ENCODE data around the gene HEATR9. TPM values are rescaled to one million over a fixed set of nuclear protein-coding genes. Genes with fewer than 3 reads are reported as not detected.

Gene HEATR9
- polyA plus RNA-seq, 2 of the 4 experiments (the other 2 are of a cell fraction), result not detected

DNA sequence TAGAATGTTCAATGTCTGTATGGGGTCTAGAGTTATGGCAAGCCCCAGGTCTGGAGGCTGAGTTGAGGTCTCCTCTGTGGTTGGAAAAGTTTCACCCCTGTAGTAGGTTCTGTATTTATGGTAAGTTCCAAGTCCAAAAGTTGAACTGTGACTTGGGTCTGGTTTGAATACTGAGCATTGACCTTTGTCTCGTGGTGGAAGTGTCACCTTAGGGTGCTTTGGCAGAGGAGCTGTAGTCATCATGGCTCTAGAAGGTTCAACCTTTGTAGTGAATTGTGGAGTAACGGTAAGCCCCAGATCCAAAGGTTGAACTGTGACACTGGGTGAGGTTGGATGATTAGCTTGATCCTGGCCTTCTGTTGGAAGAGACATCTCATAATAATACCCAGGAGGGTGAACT lies 44.3 kb upstream of the HEATR9 start:
- no peak for FAIRE-seq
- CTCF ChIA-PET, result interaction anchor here (1.2 to 2.3 kb wide), 3 partner anchors 9 to 56 kb away, joined by 3 to 6 read pairs (median 3); no protein-coding TSS in a partner anchor

GRCh38 chr17:35912339-35912912 lies 43.7 kb upstream of the HEATR9 start:
- H3K4me3 ChIP-seq, result no peak overlapping the region
- no peak overlapping the region for H3K27ac ChIP-seq
- DNase-seq (ENCODE audit: low read depth in 1 of 2, low spot score in 1 of 2) (no peak), FAIRE-seq (no peak), ATAC-seq (no peak)
- TF ChIP-seq, protein P1, sequence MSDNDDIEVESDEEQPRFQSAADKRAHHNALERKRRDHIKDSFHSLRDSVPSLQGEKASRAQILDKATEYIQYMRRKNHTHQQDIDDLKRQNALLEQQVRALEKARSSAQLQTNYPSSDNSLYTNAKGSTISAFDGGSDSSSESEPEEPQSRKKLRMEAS (IDR thresholded peaks at IDR 0.05), result no peak
- TF ChIP-seq HOXB5 (CRISPR knock-in tag; IDR thresholded peaks at IDR 0.05), result no peak
- TF ChIP-seq USF2 (IDR thresholded peaks at IDR 0.05), result no peak
- no peak for TF ChIP-seq MAZ (IDR thresholded peaks at IDR 0.05; ENCODE audit: borderline replicate concordance, low read depth, low read length)
- no peak for TF ChIP-seq CHD4 (IDR thresholded peaks at IDR 0.05; ENCODE audit: borderline replicate concordance)
- TF ChIP-seq NR3C1 (IDR thresholded peaks at IDR 0.05), result no peak
- TF ChIP-seq GATA3 (IDR thresholded peaks at IDR 0.05; ENCODE audit: borderline replicate concordance), result no peak
- no peak for TF ChIP-seq FOSL2 (IDR thresholded peaks at IDR 0.05)
- TF ChIP-seq FOSL2 (CRISPR knock-in tag; IDR thresholded peaks at IDR 0.05), result no peak
- TF ChIP-seq CBX8 (IDR thresholded peaks at IDR 0.05), result no peak
- TF ChIP-seq CHD2 (IDR thresholded peaks at IDR 0.05; ENCODE audit: low read length, partially characterized antibody), result no peak
- no peak for TF ChIP-seq FOXS1 (CRISPR knock-in tag; IDR thresholded peaks at IDR 0.05)
- no peak for TF ChIP-seq JUNB (IDR thresholded peaks at IDR 0.05)
- no peak for TF ChIP-seq TFCP2L1 (CRISPR knock-in tag; IDR thresholded peaks at IDR 0.05)
- no peak for TF ChIP-seq CEBPB (IDR thresholded peaks at IDR 0.05)
- TF ChIP-seq CBX2 (IDR thresholded peaks at IDR 0.05; ENCODE audit: borderline replicate concordance, low read depth), result no peak
- no peak for TF ChIP-seq BCL3 (IDR thresholded peaks at IDR 0.05)
- no peak for TF ChIP-seq TP53 (CRISPR knock-in tag; IDR thresholded peaks at IDR 0.05)
- TF ChIP-seq, protein P2, sequence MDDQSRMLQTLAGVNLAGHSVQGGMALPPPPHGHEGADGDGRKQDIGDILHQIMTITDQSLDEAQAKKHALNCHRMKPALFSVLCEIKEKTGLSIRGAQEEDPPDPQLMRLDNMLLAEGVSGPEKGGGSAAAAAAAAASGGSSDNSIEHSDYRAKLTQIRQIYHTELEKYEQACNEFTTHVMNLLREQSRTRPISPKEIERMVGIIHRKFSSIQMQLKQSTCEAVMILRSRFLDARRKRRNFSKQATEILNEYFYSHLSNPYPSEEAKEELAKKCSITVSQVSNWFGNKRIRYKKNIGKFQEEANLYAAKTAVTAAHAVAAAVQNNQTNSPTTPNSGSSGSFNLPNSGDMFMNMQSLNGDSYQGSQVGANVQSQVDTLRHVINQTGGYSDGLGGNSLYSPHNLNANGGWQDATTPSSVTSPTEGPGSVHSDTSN (IDR thresholded peaks at IDR 0.05), result no peak
- no peak for TF ChIP-seq RAD21 (conservative IDR thresholded peaks at IDR 0.05 in 1 of 2, IDR thresholded peaks at IDR 0.05 in 1 of 2)
- H3K4me2 ChIP-seq, result no peak overlapping the region
- H3K4me1 ChIP-seq, result no peaks in the 10 kb centered on the region
- CTCF ChIA-PET, result interaction anchor here (0.6 to 2.3 kb wide), 4 partner anchors 8 to 64 kb away, joined by 3 to 6 read pairs (median 4); no protein-coding TSS in a partner anchor
- POLR2A ChIA-PET, result no interaction called here
- 91% methylated on average over 3 of the region's 3 CpGs for WGBS (ENCODE audit: missing lambda C conversion rate)
- H3K9me3 ChIP-seq, result 0 out of 3 replicates have a peak, but pooled peaks cover 3% of the 10 kb centered on the region

More for the DNA sequence above, 44.3 kb upstream of the HEATR9 start:
- ATAC-seq, result no peak
- 0 out of 3 replicates have a peak, but pooled peaks cover 3% of the 10 kb centered on the region for H3K9me3 ChIP-seq
- H3K27ac ChIP-seq, result no peak overlapping the region
- DNase-seq (ENCODE audit: low read depth in 1 of 2, low spot score in 1 of 2), result no peak
- POLR2A ChIA-PET, result no interaction called here
- 38% methylated on average over 2 of the region's 2 CpGs for WGBS (ENCODE audit: missing lambda C conversion rate)
- H3K4me2 ChIP-seq, result no peak overlapping the region
- no peak overlapping the region for H3K4me3 ChIP-seq
- TF ChIP-seq HES2 (IDR thresholded peaks at IDR 0.05) (no peak), GATA3 (IDR thresholded peaks at IDR 0.05; ENCODE audit: borderline replicate concordance) (no peak)
- H3K4me1 ChIP-seq, result no peaks in the 10 kb centered on the region

- ChIA-PET POLR2A (no interaction called here), CTCF (interaction anchor here (0.9 to 3.9 kb wide), 5 partner anchors 9 to 145 kb away, joined by 3 to 12 read pairs (median 4); no protein-coding TSS in a partner anchor)
- H3K4me3 ChIP-seq, result no peak overlapping the region
- WGBS (ENCODE audit: missing lambda C conversion rate), result 34% methylated on average over 3 of the region's 3 CpGs
- FAIRE-seq, result no peak
- H3K9me3 ChIP-seq, result 0 out of 3 replicates have a peak, but pooled peaks cover 3% of the 10 kb centered on the region
- H3K4me1 ChIP-seq, result no peaks in the 10 kb centered on the region
- no peak for ATAC-seq
- DNase-seq (ENCODE audit: low read depth in 1 of 2, low spot score in 1 of 2), result no peak
- no peak overlapping the region for H3K27ac ChIP-seq
- H3K4me2 ChIP-seq, result no peak overlapping the region
- no peak for TF ChIP-seq POLR2AphosphoS2 (conservative IDR thresholded peaks at IDR 0.05; ENCODE audit: low read length)
- no peak for TF ChIP-seq MAFK (IDR thresholded peaks at IDR 0.05; ENCODE audit: partially characterized antibody)
- TF ChIP-seq KDM5A (IDR thresholded peaks at IDR 0.05), result no peak
- TF ChIP-seq, protein P2 (IDR thresholded peaks at IDR 0.05), result no peak
- TF ChIP-seq KDM1A (IDR thresholded peaks at IDR 0.05; ENCODE audit: low read depth), result no peak
- no peak for TF ChIP-seq RCOR1 (IDR thresholded peaks at IDR 0.05; ENCODE audit: low read depth, low read length)
- TF ChIP-seq TP53 (CRISPR knock-in tag; IDR thresholded peaks at IDR 0.05), result no peak
- no peak for TF ChIP-seq TFCP2L1 (CRISPR knock-in tag; IDR thresholded peaks at IDR 0.05)
- TF ChIP-seq ELK1 (IDR thresholded peaks at IDR 0.05; ENCODE audit: low read depth, low read length), result no peak
Measured at GRCh38 chr17:35909408-35909807, 40.7 kb upstream of the HEATR9 start.
